Activated B cell treated with CpG ODN at 0.5 μM for 24 hours (primary cell): ENCODE measurements around the gene AKT1. TPM values are rescaled to one million over a fixed set of nuclear protein-coding genes. Genes with fewer than 3 reads are reported as not detected.
"Not testable (repeated sequence)": the region's sequence is repeated elsewhere in the genome, so short reads cannot be mapped to it uniquely, and the experiment has no call there.

ENCODE experiments used
- ATAC-seq: fragments of 200-7000 bp; cut with Tn5 transposase; one replicate; pipeline ENCODE4 v1.10.0; 2021; ENCODE audit warnings: low read depth, mild to moderate bottlenecking, moderate library complexity
- CTCF ChIA-PET: fragments of 350-600 bp; sonication (Branson Sonifier 250); formaldehyde crosslinking; loops from one replicate; lab custom pipeline; 2021; ENCODE audit warnings: antibody characterized with exemption; lab: Charles Lee
- POLR2A ChIA-PET: fragments of 350-600 bp; sonication (Branson Sonifier 250); formaldehyde crosslinking; loops from one replicate; lab custom pipeline; 2021; ENCODE audit warnings: antibody characterized with exemption; lab: Charles Lee
- DNase-seq: peaks from one replicate; pipeline ENCODE4 v3.0.0; 2022
- H3K27ac Mint-ChIP-seq: one replicate; pipeline ENCODE4 v1.8.0; 2020; ENCODE audit warnings: mixed read lengths
- H3K27me3 Mint-ChIP-seq: one replicate; pipeline ENCODE4 v1.8.0; 2021; ENCODE audit warnings: mixed read lengths
- H3K36me3 Mint-ChIP-seq: one replicate; pipeline ENCODE4 v1.8.0; 2021; ENCODE audit warnings: low read depth, mixed read lengths
- H3K4me1 Mint-ChIP-seq: one replicate; pipeline ENCODE4 v1.8.0; 2021; ENCODE audit warnings: mixed read lengths
- H3K4me3 Mint-ChIP-seq: one replicate; pipeline ENCODE4 v1.8.0; 2020; ENCODE audit warnings: mild to moderate bottlenecking, mixed read lengths
- H3K9me3 Mint-ChIP-seq: one replicate; pipeline ENCODE4 v1.8.0; 2020; ENCODE audit warnings: mixed read lengths
- intact Hi-C: fragments of 100-400 bp; cut with micrococcal nuclease; formaldehyde crosslinking; loops from one replicate; pipeline ENCODE4 v1.15.1; 2024
- total RNA-seq: library from RNA; stranded (reverse); gene quantifications from 2 replicates; pipeline ENCODE4 v1.2.3, GENCODE V29; 2022
- TF ChIP-seq, protein P1 (sequence below): fragments of 200-600 bp; IDR thresholded peaks from one replicate; pipeline ENCODE4 v1.8.0; 2022; ENCODE audit warnings: antibody characterized with exemption, mild to moderate bottlenecking

Gene AKT1
- total RNA-seq, 1 donor from 2014 or later: 80.8 TPM

DNA sequence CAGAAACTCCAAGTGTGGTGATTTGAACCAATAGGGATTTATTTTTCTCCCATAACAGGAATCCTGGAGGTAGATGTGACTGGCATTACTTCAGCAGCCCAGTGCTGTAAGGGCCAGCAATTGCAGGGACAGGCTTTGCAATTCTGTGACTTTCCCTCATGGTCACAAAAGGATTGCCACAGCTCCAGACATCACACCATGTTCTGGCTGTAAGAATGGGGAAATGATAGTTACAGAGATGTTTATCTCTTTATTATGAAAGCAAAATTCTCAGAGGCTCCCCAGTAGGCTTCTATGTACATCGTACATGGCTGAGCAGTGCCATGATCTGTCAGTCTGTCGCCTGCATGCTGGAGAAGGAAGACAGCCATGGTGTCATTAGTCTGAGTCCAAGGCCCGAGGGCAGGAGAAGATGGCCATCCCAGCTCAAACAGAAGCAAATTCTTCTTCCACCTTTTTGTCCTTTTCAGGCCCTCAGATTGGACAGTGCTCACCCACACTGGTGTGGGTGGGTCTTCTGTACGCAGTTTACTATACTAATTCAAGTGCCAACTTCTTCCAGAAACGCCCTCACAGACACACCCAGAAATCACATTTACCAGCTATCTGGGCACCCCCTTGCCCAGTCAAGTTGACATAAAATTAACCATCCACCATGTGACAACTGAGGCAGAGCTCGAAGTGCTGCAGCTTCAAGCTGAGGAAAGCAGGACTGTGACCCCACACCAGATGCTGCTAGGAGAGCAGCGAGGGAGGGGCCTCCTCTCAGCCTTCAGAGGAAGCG lies 22.6 kb upstream of the AKT1 start:
- no peak for ATAC-seq
- peaks cover 8% of the 10 kb centered on the region for H3K36me3 Mint-ChIP-seq

DNA sequence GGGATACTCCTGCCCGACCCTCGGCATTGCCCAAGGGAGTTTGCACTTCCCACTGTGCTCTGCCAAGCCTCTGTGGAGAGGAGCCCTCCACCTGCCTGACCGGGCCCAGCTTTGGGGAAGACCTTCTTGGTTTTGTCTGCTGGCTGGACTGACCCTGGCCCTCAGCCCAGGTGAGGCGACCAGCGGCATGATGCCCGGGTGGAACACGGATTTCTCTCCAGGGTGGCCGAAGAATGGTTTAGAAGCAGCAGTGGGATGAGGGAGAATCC lies 21.0 kb upstream of the AKT1 start:
- ChIA-PET POLR2A (no interaction called here), CTCF (interaction anchor here (1.0 kb wide), 1 partner anchor 48 kb away, joined by 3 read pairs; no protein-coding TSS in a partner anchor)
- ATAC-seq (no peak), DNase-seq (no peak)
- Mint-ChIP-seq H3K4me3 (peak overlapping the region; percentile 96), H3K27me3 (no peaks in the 10 kb centered on the region), H3K4me1 (peaks cover 19% of the 10 kb centered on the region), H3K27ac (peak overlapping the region; percentile 93), H3K9me3 (no peaks in the 10 kb centered on the region), H3K36me3 (peaks cover 6% of the 10 kb centered on the region)
- intact Hi-C loops: no loop called here
- TF ChIP-seq, protein P1, sequence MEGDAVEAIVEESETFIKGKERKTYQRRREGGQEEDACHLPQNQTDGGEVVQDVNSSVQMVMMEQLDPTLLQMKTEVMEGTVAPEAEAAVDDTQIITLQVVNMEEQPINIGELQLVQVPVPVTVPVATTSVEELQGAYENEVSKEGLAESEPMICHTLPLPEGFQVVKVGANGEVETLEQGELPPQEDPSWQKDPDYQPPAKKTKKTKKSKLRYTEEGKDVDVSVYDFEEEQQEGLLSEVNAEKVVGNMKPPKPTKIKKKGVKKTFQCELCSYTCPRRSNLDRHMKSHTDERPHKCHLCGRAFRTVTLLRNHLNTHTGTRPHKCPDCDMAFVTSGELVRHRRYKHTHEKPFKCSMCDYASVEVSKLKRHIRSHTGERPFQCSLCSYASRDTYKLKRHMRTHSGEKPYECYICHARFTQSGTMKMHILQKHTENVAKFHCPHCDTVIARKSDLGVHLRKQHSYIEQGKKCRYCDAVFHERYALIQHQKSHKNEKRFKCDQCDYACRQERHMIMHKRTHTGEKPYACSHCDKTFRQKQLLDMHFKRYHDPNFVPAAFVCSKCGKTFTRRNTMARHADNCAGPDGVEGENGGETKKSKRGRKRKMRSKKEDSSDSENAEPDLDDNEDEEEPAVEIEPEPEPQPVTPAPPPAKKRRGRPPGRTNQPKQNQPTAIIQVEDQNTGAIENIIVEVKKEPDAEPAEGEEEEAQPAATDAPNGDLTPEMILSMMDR: no peak

More for the DNA sequence above, 22.6 kb upstream of the AKT1 start:
- Mint-ChIP-seq H3K9me3 (no peaks in the 10 kb centered on the region), H3K27me3 (no peaks in the 10 kb centered on the region), H3K4me1 (peaks cover 19% of the 10 kb centered on the region), H3K27ac (no peak overlapping the region), H3K4me3 (no peak overlapping the region)
- TF ChIP-seq, protein P1: no peak
- ChIA-PET POLR2A (no interaction called here), CTCF (no interaction called here)
- no peak for DNase-seq
- intact Hi-C loops: no loop called here

DNA sequence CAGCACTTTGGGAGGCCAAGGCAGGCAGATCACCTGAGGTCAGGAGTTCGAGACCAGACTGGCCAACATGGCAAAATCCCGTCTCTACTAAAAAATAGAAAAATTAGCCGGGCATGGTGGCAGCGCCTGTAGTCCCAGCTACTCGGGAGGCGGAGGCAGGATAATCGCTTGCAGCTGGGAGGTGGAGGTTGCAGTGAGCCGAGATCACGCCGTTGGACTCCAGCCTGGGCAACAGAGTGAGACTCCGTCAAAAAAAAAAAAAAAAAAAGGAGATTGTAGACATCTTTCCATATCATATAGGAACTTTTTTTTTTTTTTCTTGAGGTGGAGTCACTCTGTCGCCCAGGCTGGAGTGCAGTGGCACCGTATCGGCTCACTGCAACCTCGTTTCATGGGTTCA lies 19.2 kb upstream of the AKT1 start:
- CTCF ChIA-PET, DNase-seq, H3K9me3 Mint-ChIP-seq, ATAC-seq, H3K36me3 Mint-ChIP-seq, H3K27me3 Mint-ChIP-seq, intact Hi-C loops: not testable (repeated sequence)
- Mint-ChIP-seq H3K27ac (peak overlapping the region; percentile 53), H3K4me1 (peaks cover 19% of the 10 kb centered on the region), H3K4me3 (peak overlapping the region; percentile 96)
- POLR2A ChIA-PET: interaction anchor here (0.7 kb wide), 1 partner anchor 8 kb away, joined by 8 read pairs; no protein-coding TSS in a partner anchor

DNA sequence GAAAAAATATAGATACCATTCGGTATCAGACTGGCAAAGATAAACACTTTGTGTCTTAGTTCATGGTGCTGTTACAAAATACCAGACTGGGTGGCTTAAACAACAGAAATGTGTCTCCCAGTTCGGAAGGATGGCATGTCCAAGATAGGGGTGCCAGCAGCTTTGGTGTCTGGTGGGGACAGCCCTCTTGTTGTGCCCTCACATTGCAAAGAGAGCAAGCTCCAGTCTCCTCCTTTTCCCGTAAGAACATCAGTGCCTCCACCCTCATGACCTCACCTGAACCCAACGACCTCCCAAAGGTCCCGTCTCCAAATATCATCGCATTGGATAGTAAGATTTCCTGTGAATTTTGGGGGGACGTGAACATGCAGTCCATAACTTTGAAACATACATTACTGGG lies 17.7 kb upstream of the AKT1 start:
- Mint-ChIP-seq H3K9me3 (no peaks in the 10 kb centered on the region), H3K36me3 (peaks cover 4% of the 10 kb centered on the region), H3K4me3 (no peak overlapping the region), H3K27ac (no peak overlapping the region), H3K27me3 (no peaks in the 10 kb centered on the region), H3K4me1 (peaks cover 19% of the 10 kb centered on the region)
- intact Hi-C loops: no loop called here
- ATAC-seq (no peak), DNase-seq (no peak)
- ChIA-PET POLR2A (interaction anchor here (0.6 to 0.7 kb wide), 2 partner anchors 13 to 15 kb away, joined by 3 read pairs; no protein-coding TSS in a partner anchor), CTCF (no interaction called here)
- TF ChIP-seq, protein P1: no peak

- no peak for ATAC-seq
- POLR2A ChIA-PET: no interaction called here
- TF ChIP-seq, protein P1: no peak
Measured at GRCh38 chr14:104810316-104810715, 14.8 kb upstream of the AKT1 start.

More at GRCh38 chr14:104810316-104810715, 14.8 kb upstream of the AKT1 start:
- no peak for DNase-seq
- H3K9me3 Mint-ChIP-seq: no peaks in the 10 kb centered on the region
- H3K4me1 Mint-ChIP-seq: peaks cover 13% of the 10 kb centered on the region
- CTCF ChIA-PET: no interaction called here
- H3K36me3 Mint-ChIP-seq: no peaks in the 10 kb centered on the region
- intact Hi-C loops: no loop called here
- H3K27ac Mint-ChIP-seq: no peak overlapping the region
- no peak overlapping the region for H3K4me3 Mint-ChIP-seq
- H3K27me3 Mint-ChIP-seq: no peaks in the 10 kb centered on the region
